ENCODE data around the gene SSR2. TPM values are rescaled to one million over a fixed set of nuclear protein-coding genes. Genes with fewer than 3 reads are reported as not detected.
A peak's percentile ranks its signal among the peaks of the same experiment; 100 is the strongest.

The SSR2 gene
- total RNA-seq, 1 donor from 2014 or later: 199 TPM

DNA sequence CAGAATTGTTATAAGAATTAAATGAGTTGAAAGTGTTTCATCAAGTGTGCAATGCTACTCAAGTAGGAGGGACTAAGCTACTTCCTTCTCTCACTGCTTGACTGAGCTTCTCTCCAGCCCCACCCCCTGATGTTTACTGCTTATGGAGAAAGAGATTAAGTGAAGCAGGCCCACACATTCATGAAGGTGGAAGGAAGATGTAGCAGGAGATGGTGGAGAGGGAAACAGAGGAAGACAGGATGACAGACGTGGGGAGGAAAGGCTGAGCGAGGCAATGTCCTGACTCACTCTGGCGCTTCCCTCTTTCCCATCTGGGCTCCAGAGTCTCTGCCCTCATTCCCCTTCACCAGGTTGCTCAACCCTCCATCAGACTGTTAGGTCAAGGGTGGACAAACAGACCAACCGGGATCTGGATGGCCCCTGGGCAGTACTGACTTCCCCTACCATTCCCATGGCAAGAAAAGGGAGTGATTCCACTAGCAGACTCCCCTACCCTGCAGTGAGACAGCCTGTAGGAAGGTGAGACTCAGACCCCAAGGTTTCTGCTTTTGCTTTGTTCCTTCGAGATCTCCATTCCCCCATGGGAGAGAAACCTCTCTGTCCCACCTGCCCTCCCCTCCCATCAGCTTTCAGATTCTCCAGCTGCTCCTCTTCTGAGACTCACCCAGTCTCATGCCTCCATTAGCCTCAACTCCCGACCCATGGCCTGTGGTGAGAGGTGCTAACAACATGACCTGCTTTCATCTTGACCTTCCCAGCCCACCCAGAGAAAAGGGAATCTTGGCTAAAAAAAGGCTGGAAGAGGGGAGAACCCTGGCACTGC is 39.3 kb downstream of the SSR2 start:
- Mint-ChIP-seq H3K36me3 (ENCODE audit: unreplicated experiment) (no peaks in the 10 kb centered on the region), H3K27me3 (ENCODE audit: unreplicated experiment) (peaks cover 7% of the 10 kb centered on the region), H3K4me1 (ENCODE audit: low read depth, unreplicated experiment) (peaks cover 14% of the 10 kb centered on the region), H3K9me3 (ENCODE audit: unreplicated experiment) (peaks cover 6% of the 10 kb centered on the region), H3K4me3 (ENCODE audit: unreplicated experiment) (peak overlapping the region; percentile 80), H3K27ac (ENCODE audit: unreplicated experiment) (peak overlapping the region; percentile 68)
- TF ChIP-seq, protein P1, sequence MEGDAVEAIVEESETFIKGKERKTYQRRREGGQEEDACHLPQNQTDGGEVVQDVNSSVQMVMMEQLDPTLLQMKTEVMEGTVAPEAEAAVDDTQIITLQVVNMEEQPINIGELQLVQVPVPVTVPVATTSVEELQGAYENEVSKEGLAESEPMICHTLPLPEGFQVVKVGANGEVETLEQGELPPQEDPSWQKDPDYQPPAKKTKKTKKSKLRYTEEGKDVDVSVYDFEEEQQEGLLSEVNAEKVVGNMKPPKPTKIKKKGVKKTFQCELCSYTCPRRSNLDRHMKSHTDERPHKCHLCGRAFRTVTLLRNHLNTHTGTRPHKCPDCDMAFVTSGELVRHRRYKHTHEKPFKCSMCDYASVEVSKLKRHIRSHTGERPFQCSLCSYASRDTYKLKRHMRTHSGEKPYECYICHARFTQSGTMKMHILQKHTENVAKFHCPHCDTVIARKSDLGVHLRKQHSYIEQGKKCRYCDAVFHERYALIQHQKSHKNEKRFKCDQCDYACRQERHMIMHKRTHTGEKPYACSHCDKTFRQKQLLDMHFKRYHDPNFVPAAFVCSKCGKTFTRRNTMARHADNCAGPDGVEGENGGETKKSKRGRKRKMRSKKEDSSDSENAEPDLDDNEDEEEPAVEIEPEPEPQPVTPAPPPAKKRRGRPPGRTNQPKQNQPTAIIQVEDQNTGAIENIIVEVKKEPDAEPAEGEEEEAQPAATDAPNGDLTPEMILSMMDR (IDR thresholded peaks at IDR 0.05; ENCODE audit: partially characterized antibody, unreplicated experiment): no peak
- DNase-seq: no peak

DNA sequence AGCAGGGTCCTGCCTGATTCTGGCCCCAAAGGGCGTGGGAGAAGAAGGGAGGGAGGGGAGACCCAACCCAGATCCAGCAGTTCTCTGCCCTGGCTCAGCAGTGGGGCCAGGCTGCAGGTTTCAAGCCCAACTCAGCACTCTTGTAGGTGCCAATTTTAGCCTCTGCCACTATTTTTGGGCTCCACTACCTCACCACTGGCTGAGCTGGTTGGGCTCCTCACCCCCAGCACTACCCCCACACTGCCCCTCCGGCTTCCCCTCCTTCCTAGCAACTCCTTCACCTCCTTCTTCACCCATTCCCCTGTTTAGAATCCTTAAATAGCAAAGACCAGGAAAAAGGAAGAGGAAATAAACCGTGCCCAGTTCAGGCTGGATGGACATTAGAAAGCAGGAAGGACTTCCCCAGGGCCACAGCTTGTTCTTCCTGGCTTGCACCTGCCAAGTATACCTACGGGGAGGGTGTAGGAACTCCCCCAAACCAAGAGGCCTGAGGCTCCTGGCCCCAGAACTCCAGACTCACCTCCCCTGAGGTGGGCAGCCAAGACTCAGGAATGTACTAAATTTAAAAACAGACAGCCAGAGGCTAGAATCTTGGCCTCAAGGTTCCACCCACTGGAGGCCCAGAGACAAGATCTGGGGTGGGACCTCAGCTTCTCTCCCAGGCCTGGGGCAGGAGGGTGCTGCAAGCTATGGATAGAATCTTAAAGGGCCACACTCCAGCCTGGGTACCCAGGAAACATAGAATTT is 41.0 kb downstream of the SSR2 start:
- H3K36me3 Mint-ChIP-seq (ENCODE audit: unreplicated experiment): no peaks in the 10 kb centered on the region
- H3K27ac Mint-ChIP-seq (ENCODE audit: unreplicated experiment): peak overlapping the region; percentile 52
- no peak for DNase-seq
- H3K4me1 Mint-ChIP-seq (ENCODE audit: low read depth, unreplicated experiment): peaks cover 26% of the 10 kb centered on the region
- peak overlapping the region; percentile 99 for H3K4me3 Mint-ChIP-seq (ENCODE audit: unreplicated experiment)
- peaks cover 15% of the 10 kb centered on the region for H3K9me3 Mint-ChIP-seq (ENCODE audit: unreplicated experiment)
- TF ChIP-seq, protein P1 (IDR thresholded peaks at IDR 0.05; ENCODE audit: partially characterized antibody, unreplicated experiment): no peak
- peaks cover 15% of the 10 kb centered on the region for H3K27me3 Mint-ChIP-seq (ENCODE audit: unreplicated experiment)

DNA sequence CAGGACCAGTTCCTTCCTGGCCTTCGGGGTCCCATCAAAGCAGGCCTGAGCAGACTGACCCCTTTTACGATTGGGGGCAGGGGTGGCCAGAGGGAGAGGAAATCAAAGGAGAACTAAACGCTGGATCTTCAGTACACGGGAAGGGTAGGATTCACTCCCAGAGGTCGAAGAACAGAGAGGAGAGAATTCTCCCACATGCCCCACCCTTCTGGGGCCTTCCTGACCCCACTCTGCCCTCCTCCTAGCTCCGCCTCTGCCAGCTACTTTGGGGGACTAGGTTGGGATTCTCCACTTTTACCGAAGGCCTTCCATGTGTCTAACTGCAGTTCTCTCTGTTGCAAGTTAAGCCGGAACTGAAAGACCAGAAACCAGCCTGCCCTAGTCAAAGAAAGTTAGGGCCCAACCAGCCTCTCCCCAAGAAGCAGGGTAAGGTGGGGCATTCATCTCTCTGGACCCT is 41.8 kb downstream of the SSR2 start:
- Mint-ChIP-seq H3K4me1 (ENCODE audit: low read depth, unreplicated experiment) (peaks cover 33% of the 10 kb centered on the region), H3K27me3 (ENCODE audit: unreplicated experiment) (peaks cover 19% of the 10 kb centered on the region), H3K36me3 (ENCODE audit: unreplicated experiment) (no peaks in the 10 kb centered on the region), H3K27ac (ENCODE audit: unreplicated experiment) (peak overlapping the region; percentile 62), H3K4me3 (ENCODE audit: unreplicated experiment) (peak overlapping the region; percentile 99), H3K9me3 (ENCODE audit: unreplicated experiment) (peaks cover 17% of the 10 kb centered on the region)
- TF ChIP-seq, protein P1 (IDR thresholded peaks at IDR 0.05; ENCODE audit: partially characterized antibody, unreplicated experiment): no peak
- DNase-seq: no peak

DNA sequence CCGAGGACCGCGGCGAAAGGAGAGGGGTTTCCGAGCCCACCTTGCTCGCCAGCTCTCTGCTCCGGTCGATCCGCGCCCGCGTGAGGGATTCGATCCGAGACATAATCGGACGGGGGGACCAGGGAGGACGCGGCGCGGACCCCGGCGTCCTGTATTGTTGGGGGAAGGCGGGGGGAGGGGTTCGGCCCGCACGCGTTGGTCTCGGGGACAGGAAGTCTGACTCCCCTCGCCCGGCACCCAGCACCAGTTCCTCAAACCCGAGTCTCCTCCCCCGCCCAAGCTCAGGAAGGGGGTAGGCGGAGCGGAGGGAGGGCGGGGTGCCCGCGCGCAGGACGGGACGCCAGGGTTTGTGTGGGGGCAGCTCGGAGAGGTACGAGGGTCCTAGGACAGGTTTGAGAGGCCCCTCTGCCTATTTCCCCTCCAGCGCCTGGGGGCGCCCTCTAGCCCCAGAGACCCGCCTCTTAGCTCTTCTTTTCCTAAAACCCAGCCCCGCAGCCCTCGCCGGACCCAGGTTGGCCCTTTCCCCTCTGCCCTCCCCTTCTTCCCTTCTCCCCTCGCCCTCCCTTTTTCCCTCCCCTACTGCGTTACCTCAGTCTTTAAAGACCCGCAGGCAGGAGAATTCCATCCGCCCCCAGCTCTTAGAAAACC is 42.3 kb downstream of the SSR2 start, which contains the start of gene ARHGEF2:
Gene ARHGEF2, minus strand, starts transcription at position 223 of the 648 bp plus-strand sequence. Its CDS starts 120 bp downstream, at position 103.
- peak; percentile 70 for DNase-seq
- Mint-ChIP-seq H3K27ac (ENCODE audit: unreplicated experiment) (peak within 1 kb of the TSS; percentile 99), H3K27me3 (ENCODE audit: unreplicated experiment) (peaks cover 19% of the 10 kb centered on the region), H3K36me3 (ENCODE audit: unreplicated experiment) (no peaks in the 10 kb centered on the region), H3K4me3 (ENCODE audit: unreplicated experiment) (peak within 1 kb of the TSS; percentile 99), H3K9me3 (ENCODE audit: unreplicated experiment) (peaks cover 17% of the 10 kb centered on the region), H3K4me1 (ENCODE audit: low read depth, unreplicated experiment) (peaks cover 33% of the 10 kb centered on the region)
- TF ChIP-seq, protein P1 (IDR thresholded peaks at IDR 0.05; ENCODE audit: partially characterized antibody, unreplicated experiment): no peak

All from glutamatergic neuron (in vitro differentiated cells).